GM21528 (cell line): ENCODE measurements around the gene LIFR.

Source experiments
- ATAC-seq: cut with Tn5 transposase; IDR thresholded peaks from one replicate; pipeline ENCODE4 v1.9.1; 2021; ENCODE audit warnings: mild to moderate bottlenecking, moderate library complexity; ENCODE audit not compliant: unreplicated experiment, low FRiP score

LIFR gene

GRCh38 chr5:38553001-38553521 is 3.4 kb downstream of the LIFR start:
- no peak for ATAC-seq

- ATAC-seq: peak; percentile 63
These were observed 5.1 kb downstream of the LIFR start for GRCh38 chr5:38551030-38552017.

GRCh38 chr5:38548064-38548759 is 8.2 kb downstream of the LIFR start:
- no peak for ATAC-seq

GRCh38 chr5:38547257-38547656 is 9.2 kb downstream of the LIFR start:
- ATAC-seq: no peak

- no peak for ATAC-seq
These were observed 9.7 kb downstream of the LIFR start for GRCh38 chr5:38546691-38547146.

GRCh38 chr5:38543886-38544285 is 12.6 kb downstream of the LIFR start:
- ATAC-seq: no peak

GRCh38 chr5:38543074-38543473 is 13.4 kb downstream of the LIFR start:
- no peak for ATAC-seq

- no peak for ATAC-seq
These were observed 15.2 kb downstream of the LIFR start for GRCh38 chr5:38541174-38541725.

GRCh38 chr5:38540314-38540713 is 16.1 kb downstream of the LIFR start:
- ATAC-seq: no peak

GRCh38 chr5:38538161-38538560 is 18.3 kb downstream of the LIFR start:
- no peak for ATAC-seq

- no peak for ATAC-seq
These were observed 18.9 kb downstream of the LIFR start for GRCh38 chr5:38537505-38537904.

GRCh38 chr5:38536968-38537367 is 19.5 kb downstream of the LIFR start:
- no peak for ATAC-seq

- no peak for ATAC-seq
These were observed 20.6 kb downstream of the LIFR start for GRCh38 chr5:38535845-38536244.

- no peak for ATAC-seq
These were observed 21.1 kb downstream of the LIFR start for GRCh38 chr5:38535248-38535750.

- no peak for ATAC-seq
These were observed 22.3 kb downstream of the LIFR start for GRCh38 chr5:38534156-38534453.

GRCh38 chr5:38533286-38534155 is 22.9 kb downstream of the LIFR start:
- no peak for ATAC-seq

GRCh38 chr5:38532165-38532669 is 24.2 kb downstream of the LIFR start:
- no peak for ATAC-seq

GRCh38 chr5:38531518-38531917 is 24.9 kb downstream of the LIFR start:
- ATAC-seq: no peak

- no peak for ATAC-seq
These were observed 26.3 kb downstream of the LIFR start for GRCh38 chr5:38529955-38530646.
